Effector CD8-positive, alpha-beta T cell (primary cell): ENCODE results near the gene NLRC5.
"Not testable (repeated sequence)": the region's sequence is repeated elsewhere in the genome, so short reads cannot be mapped to it uniquely, and the experiment has no call there.

ENCODE experiments used
- DNase-seq: peaks from one replicate; lab custom pipeline; 2025; lab: John Stamatoyannopoulos, UW

NLRC5 gene

DNA sequence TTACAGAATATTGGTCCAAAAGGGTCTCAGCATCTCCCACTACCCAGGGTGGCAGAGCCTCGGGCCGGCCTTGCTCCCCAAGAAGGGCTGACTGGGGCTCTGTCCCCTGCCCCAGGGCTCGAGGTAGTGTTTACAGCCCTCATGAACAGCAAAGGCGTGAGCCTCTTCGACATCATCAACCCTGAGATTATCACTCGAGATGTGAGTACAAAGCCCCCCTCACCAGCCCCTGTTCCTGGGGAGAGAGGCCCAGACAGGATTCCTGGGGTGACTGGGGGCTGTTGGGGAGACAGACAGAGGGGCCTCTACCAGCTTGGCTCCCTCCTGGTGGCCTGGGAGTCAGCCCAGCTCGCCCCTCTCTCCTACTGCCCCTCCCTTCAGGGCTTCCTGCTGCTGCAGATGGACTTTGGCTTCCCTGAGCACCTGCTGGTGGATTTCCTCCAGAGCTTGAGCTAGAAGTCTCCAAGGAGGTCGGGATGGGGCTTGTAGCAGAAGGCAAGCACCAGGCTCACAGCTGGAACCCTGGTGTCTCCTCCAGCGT, 6.1 kb upstream of the NLRC5 start:
- no peak for DNase-seq

DNA sequence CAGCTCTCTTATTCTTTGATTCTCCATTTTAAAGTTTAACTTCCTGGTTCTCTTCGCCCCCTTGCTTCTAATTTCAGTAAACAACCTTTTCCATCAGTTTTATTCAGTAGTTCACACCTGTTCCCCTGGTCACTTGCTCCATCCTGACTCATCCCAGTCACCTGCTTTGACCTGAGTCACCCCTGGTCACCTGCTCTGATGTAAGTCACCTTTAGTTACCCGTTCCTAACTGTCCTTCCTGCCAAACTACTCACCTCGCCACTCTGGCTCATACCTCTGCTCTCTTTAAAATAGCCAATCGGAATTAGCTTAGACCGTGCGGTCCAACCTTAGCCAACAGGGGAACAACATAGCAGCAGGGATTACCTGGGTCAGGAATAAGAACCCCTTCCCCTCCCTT, 4.7 kb upstream of the NLRC5 start:
- DNase-seq = no peak

DNA sequence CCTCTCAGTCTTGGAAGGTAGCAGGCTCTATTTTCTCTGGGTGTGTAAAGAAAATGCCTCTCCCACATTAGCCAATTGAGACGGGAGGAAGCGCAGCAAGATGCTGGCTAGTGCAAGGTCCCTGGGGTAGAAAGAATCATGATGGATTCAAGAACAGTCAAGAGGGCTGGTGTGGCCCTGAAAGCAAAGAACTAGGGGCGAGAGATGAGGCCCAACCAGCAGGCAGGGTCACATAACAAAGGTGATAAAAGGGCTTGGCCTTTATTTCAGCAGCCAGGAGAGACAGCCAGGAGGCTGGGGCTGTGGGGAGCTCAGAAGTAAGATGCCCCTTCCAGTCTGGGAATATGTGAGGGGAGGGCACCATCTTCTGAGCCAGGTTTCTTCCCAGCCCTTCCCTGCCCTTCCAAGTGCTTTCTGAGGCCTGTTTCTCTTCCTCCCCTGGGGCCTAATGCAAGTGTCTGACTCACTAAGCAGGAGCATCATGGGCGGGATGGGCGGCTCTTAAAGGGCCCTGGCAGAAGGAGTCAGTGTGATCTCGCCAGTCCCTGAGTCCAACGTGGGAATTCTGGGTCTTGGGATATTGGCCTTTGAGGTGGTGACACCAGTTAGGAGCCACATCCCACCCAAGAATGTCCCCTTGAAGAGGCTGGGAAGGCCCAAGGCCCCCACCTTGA, 3.9 kb upstream of the NLRC5 start:
- DNase-seq = no peak

DNA sequence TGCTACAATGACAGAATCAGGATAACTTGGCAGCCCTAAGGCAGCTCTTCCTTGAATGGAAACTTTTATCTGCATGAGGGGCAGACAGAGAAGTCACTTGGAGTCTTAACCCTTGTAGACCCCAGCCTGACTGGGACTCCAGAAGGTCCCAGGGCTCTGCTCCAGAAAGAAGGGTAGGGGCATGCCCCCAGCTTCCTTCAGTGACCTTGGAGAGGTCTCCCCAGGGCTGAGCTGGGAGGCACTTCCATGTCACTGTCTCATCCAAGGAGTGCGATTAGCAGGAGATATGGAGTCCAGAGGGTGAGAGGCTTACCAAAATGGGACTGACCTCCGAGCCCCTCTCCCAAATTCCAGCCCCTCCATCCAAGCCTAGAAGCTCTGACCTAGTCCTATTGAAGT, 3.4 kb upstream of the NLRC5 start:
- DNase-seq = no peak

DNA sequence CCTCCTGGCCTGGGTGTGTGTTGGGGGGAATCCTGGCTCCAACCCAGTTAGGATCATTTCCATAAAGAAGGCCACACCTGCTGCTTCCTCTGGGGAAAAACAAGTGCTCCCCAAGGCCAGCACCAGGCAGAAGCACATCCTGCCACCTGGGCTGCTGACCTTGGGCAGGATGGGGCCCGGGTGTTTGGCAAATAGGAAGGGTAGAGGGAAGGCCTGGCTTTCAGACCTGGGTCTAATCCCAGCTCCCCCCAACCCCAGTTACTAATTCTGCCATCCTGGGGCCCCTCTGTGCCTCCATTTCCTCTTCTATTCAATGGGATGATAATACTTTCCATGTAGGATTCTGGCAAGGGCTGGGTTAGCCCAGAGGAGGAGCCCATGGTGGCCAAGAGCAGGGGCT, 3.0 kb upstream of the NLRC5 start:
- DNase-seq = no peak

DNA sequence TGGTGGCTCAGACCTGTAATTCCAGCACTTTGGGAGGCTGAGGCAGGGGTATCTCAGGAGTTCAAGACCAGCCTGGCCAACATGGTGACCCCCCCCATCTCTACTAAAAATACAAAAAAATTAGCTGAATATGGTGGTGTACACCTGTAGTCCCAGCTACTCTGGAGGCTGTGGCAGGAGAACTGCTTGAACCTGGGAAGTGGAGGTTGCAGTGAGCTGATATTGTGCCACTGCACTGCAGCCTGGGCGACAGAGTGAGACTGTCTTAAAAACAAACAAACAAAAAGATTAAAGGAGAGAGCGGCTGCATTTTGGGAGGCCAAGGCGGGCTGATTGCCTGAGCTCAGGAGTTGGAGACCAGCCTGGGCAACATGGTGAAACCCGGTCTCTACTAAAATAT, 2.4 kb upstream of the NLRC5 start:
- DNase-seq = not testable (repeated sequence)

DNA sequence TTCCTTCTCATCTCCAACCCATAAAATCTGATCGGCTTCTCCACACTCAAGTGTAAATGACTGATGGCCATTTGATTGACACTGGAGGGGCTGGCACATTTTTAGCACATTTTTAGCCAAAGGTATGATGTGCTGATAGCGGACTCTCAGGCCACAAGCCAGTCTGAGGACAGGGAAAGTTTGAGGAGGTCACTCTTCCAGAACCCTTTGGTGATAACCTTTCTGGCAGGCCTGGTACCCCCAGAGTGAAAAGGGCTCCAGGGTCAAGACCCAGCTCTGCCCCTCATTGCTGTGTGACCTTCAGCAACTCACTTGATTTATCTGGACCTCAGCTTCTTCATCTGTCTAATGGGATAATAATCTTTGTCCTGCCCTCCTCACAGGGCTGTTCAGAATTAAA, 1.7 kb upstream of the NLRC5 start:
- DNase-seq = no peak

DNA sequence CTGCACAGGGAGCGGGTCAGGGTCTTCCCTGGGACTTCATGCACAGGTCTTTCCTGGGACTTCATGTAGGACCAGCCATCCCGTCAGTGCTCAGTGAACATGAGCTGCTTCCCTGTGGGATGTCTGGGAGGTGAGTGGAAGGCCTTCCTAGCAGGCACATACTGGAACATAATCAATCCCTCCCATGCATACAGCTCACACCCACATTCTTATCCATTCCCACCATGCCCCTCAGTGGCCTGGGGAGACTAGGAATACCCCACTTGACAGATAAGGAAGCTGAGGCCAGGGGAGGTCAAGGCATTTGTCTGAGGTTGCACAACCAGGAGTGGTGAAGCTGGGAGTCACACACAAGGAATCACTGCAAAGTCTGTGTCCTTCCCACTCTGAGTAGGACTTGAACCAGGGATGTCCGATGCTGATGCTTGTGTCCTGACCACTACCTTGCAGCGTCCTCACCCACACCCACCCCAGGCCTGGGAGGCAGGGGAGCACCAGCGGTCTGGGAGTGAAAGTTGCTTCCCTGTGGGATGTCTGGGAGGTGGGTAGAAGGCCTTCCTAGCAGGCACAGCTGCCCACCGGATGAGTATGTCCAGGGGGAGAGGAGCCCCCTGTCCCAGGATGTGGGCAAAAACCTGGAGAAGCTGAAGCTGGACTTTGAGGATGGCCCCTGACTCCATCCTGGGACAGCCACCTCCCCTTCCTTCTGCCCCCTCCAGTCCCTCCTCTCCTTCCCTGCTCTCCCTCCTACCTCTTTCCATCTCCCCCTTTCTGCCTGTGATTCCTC, 1.0 kb upstream of the NLRC5 start:
- no peak for DNase-seq

DNA sequence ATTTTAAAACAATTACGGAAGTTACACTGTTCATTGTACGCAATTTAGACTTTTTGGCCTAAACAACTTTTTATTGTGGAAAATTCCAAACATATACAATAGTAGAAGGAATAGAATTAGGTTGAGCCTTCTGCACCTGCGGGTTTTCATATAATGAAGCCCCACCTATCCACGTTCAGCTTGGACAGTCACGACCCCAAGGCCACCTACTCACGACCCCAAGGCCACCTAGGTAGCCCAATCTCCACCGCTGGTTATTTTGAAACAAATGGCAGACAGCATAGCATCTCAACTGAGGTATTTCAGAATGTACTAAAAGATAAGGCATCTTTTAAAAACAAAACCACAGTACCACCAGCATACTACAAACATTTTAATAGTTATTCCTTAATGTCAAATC, 631 bp downstream of the NLRC5 start:
- DNase-seq = no peak

DNA sequence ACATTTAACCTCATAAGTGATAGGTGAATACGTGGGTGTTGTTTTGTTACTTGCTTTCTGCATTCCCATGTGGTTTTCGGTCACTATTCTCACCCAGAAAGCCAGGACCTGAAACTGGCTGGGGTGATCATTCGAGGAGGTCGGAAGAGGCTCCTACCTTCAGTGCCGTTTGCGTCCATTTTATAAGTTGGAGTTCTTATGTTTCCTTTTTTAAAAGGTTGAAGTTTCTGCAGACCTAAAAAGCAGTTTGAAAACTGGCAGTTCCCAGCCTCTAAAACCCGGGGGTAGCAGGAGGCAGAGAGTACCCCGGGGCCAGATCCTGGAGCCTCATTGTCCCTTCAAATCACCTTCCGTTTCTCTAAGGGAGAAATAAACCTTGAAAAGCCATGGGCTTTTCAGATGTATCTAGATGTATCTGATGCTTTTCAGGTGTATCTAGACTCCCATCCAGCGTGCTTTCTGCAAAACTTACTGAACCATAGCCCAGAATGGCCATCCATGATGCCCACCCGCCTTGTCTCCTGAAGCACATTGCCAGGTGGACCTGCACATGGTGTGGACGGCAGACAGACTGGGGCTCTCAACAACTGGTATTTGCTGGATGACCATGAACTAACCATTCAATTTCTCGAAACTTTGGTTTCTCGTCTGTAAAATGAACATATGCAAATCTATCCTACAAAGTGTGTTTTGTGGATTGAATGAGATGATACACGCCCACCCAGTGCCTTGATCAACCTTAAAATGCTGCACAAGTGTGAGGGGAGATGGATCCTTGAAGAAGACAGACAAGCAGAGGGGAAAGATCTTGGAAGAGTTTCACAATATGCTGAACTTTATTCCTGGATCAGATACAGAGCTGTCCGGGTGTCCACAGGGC, 1.3 kb downstream of the NLRC5 start:
- DNase-seq = no peak

DNA sequence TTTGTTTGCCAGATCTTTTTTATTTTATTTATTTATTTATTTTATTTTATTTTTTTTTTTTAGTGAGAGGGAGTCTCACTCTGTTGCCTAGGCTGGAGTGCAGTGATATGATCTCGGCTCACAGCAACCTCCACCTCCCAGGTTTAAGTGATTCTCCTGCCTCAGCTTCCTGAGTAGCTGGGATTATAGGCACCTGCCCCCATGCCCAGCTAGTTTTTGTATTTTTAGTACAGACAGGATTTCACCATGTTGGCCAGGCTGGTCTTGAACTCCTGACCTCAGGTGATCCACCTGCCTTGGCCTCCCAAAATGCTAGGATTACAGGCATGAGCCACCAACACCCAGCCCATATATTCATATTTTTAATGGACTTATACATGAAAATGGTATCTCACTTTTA, 3.1 kb downstream of the NLRC5 start:
- DNase-seq = not testable (repeated sequence)

DNA sequence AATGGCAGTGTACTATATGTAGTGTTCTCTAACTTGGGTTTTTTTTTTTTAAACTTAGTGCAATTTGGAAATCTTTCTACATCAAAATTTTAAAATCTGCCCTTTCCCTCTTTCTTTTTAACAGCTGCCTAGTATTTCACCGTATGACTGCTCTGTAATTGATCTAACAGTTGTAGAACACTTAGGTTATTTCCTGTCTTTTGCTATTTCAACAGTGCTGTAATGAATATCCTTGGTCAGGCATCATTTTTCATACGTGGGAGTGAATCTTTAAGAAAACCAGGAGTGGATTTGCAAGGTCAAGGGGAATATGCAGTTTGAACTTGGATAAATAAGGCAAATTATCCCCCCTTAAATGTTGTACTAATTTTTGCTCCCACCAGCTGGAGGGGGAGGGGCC, 3.8 kb downstream of the NLRC5 start:
- DNase-seq = no peak

DNA sequence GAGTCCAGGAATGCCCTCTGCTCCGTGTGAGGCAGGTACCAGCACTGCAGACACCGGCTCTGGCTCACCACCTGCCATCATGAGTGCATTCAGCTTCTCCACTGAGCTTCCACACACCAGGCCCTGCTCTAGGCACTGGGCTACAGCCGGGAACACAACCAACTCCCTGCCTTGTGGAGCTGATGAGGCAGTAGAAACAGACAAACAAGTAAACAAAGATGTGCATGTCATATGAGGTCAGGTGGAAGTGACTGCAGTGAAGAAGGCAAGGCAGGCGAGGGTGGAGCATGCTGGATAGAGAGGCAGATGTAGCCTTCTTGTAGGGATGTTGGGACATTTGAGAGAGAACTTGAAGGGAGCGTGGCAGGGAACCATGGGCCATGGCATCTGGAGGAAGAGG, 5.0 kb downstream of the NLRC5 start:
- DNase-seq = no peak

DNA sequence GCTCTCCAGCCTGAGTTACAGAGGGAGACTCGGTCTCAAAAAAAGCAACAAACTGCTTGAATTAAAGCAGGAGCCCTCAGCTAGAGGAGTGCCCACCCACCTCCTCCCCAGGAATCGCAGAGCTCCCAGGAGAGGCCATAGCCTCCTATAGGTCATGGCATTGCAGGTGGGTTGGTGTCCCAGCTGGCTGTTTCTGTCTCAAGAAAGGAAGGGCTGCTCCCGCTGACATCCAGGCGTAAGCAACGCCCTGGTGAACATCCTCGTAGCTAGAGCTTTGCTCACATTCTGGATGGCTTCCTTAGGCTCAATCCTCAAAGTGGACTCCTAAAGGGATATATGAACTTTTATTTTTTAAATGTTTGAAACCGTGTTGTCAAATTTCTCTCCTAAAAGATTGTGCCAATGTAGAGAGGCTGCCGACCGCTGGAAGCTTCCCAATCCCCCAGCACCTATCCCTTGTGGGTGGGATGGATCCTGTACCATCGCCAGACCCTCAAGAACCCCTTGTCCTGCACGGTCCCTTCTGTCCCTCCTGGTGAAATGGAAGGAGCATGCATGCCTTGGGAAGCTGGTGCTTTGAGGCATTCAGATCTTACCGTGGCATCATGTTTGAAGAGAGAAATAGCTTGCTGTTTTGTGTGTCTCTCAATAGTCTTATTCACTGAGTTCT, 5.9 kb downstream of the NLRC5 start:
- no peak for DNase-seq

DNA sequence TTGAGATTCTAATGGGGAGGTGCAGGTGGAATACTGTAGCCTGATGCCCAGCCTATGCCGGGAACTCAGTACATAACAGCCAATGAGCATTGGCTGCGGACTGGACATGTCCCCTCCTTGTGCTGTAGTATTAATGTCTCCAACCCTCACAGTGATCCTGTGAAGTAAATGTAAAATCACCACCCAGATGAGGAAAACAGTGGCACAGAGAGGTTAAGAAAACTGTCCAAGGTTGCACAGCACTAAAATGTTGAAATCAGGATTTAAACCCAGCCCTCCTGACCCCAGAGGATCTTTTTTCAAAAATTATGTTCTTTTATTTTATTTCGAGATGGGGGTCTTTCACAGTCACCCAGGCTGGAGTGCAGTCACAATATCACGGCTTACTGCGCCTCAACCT, 7.9 kb downstream of the NLRC5 start:
- DNase-seq = no peak

DNA sequence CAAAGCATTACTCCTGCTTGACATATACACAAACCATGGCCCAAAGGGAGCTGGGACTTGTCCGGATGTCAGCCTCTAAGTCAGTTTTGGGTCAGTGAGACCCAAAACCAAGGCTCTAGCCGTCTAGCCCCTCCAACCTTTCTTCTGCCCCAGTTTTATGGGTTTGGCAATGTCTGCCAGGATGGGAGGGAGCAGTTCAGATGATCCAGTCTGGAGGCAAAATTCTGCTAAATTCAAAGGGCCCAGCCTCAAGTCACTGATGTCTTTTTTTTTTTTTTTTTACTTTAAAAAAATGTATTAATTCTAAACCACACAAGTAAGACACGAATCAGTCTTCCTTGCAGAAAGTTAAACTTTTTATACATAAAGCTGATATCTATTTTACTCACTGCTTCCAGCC, 8.6 kb downstream of the NLRC5 start:
- no peak for DNase-seq

DNA sequence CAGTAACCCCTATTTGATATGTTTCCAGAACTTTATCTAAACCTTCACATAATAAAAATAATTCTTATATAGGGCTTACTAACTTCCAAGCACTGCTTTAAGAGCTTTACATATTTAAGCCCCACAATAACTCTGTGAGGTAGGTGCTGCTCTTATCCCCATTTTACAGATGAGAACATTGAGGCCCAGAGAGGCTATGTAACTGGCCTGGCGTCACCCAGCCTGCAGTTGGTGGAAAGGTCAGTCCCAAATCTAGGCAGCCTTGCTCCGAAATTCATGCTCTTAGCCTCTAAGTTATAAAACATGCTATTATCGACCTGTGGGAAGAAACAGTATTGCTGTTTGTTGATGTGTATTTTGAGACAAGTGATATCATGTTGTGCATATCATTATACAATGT, 9.0 kb downstream of the NLRC5 start:
- no peak for DNase-seq

DNA sequence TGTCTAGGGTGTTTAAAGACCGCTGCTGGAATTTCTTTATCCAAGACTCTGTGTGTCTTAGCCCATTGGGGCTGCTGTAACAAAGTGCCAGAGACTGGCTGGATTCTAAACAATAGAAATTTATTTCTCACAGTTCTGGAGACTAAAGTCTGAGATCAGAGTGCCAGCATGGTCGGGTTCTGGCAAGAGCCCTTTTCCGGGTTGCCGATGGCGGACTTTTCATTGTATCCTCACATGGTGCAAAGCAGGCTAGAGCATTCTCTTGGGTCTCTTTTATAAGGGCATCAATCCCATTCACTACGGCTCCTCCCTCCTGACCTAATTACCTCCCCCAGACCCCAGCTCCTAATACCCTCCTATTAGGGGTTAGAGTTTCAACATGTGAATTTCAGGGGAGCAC, 9.5 kb downstream of the NLRC5 start:
- no peak for DNase-seq

DNA sequence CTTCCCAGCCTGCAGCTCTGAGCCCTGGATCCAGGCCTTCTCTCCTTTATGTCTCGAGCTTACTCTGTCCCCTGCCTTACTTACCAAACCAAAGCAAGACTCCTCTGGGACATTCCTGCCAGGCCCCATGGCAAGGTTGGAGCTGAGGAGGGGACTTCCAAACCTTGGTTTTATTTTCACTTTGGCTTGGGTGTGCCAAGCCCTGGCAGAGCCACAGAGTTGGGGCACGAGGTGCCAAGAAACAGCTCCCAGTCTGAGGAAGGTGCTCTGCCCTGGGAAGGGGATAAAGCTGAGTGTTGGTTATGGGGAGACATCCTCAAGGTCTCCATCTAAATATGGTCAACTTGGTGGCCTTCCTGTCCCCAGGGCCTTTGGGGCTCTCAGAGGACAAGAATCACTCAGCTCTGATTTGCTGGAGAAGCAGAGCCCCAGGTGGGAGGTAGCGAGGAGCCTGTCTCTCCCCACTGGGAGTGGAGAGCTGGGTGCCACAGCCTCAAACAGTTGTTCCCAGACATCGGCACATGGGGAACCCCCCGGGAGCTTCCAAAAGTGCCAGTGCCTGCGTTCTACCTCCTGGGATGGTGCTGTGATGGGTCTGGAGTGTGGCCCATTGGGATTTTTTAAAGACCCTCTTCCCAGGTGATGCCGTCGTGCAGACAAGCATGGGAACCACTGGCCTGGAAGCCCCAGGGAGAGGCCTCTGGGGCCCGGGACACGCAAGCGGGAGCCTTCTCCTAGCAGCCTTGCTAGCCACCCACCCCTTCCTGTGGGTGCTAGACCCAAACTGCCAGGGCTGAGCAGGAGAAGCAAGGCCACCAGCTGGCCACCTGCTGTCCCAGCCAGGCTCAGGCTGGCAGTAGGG, 10.3 kb downstream of the NLRC5 start:
- DNase-seq = peak; percentile 35

DNA sequence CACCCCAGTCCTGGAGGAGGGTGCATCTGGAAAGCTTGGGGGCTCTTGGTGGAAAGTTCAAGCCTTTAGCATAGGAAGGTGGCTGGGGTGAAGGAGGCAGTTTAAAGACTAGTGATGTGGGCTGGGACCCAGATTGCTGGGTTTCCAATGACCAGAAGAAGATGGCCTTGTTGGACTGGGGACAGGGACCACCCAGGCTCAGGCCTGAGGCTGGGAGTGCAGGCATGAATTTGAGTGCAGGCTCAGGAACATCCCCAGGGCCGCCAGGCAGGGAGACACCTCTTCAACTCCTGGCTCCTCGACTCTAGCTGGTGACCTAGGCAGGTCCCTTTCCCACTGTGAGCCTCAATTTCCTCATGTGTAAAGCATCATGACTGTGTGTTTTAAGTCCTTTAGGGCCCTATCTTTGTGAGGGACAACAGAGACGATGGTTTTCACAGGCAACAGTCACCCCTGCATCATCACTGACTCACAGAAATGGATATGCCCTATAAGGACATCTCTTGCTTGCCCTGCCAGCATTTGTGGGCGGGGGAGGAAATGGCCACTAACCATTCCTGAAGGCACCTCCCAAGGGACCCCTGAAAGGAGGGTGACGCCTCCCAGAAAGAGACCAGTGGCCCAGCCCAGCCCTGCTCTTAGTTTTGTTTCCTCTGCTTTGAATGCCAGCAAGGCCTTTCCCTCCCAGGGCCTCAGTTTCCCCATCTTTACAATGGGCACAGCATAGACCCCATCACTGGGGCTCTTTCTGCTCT, 11.1 kb downstream of the NLRC5 start:
- no peak for DNase-seq
